ENCODE data around the gene GCNT2.

The GCNT2 gene

DNA sequence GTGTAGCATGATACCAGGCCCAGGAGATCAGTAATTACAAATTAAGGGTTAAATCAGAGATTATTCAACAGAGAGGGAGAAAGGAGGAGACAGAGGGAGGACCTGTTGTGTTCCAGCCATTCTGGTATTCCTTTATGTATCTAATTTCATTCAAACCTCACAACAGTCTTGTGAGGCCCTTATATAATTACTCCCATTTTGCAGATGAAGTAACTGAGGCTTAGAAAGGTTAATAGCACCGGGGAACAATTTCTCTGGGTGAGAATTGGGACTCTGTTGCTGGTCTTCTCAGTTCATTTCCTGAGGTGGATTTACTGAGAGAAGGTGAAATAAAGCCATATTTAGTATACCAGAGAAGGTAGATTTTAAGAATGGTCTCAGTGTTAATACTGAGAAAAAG, 106.6 kb downstream of the GCNT2 start:
- H3K9me3 ChIP-seq = no peaks in the 10 kb centered on the region
- H3K36me3 ChIP-seq = no peaks in the 10 kb centered on the region
- TF ChIP-seq, protein P1, sequence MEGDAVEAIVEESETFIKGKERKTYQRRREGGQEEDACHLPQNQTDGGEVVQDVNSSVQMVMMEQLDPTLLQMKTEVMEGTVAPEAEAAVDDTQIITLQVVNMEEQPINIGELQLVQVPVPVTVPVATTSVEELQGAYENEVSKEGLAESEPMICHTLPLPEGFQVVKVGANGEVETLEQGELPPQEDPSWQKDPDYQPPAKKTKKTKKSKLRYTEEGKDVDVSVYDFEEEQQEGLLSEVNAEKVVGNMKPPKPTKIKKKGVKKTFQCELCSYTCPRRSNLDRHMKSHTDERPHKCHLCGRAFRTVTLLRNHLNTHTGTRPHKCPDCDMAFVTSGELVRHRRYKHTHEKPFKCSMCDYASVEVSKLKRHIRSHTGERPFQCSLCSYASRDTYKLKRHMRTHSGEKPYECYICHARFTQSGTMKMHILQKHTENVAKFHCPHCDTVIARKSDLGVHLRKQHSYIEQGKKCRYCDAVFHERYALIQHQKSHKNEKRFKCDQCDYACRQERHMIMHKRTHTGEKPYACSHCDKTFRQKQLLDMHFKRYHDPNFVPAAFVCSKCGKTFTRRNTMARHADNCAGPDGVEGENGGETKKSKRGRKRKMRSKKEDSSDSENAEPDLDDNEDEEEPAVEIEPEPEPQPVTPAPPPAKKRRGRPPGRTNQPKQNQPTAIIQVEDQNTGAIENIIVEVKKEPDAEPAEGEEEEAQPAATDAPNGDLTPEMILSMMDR (IDR thresholded peaks at IDR 0.05; ENCODE audit: low read depth, low read length) = no peak
- no peaks in the 10 kb centered on the region for H3K27me3 ChIP-seq
- no peak overlapping the region for H3K4me3 ChIP-seq (ENCODE audit: low read depth, low read length)
- DNase-seq = no peak
- no peaks in the 10 kb centered on the region for H3K4me1 ChIP-seq

GRCh38 chr6:10630178-10630577, 109.0 kb downstream of the GCNT2 start:
- Histone ChIP-seq H3K36me3 (no peaks in the 10 kb centered on the region), H3K9me3 (no peaks in the 10 kb centered on the region), H3K4me3 (ENCODE audit: low read depth, low read length) (no peak overlapping the region), H3K4me1 (no peaks in the 10 kb centered on the region), H3K27me3 (no peaks in the 10 kb centered on the region)
- no peak for DNase-seq
- TF ChIP-seq, protein P1 (IDR thresholded peaks at IDR 0.05; ENCODE audit: low read depth, low read length) = no peak

GRCh38 chr6:10633216-10633615, 112.1 kb downstream of the GCNT2 start:
- H3K27me3 ChIP-seq = no peaks in the 10 kb centered on the region
- TF ChIP-seq, protein P1 (IDR thresholded peaks at IDR 0.05; ENCODE audit: low read depth, low read length) = no peak
- H3K9me3 ChIP-seq = no peaks in the 10 kb centered on the region
- DNase-seq = no peak
- no peaks in the 10 kb centered on the region for H3K4me1 ChIP-seq
- H3K4me3 ChIP-seq (ENCODE audit: low read depth, low read length) = no peak overlapping the region
- H3K36me3 ChIP-seq = no peaks in the 10 kb centered on the region

DNA sequence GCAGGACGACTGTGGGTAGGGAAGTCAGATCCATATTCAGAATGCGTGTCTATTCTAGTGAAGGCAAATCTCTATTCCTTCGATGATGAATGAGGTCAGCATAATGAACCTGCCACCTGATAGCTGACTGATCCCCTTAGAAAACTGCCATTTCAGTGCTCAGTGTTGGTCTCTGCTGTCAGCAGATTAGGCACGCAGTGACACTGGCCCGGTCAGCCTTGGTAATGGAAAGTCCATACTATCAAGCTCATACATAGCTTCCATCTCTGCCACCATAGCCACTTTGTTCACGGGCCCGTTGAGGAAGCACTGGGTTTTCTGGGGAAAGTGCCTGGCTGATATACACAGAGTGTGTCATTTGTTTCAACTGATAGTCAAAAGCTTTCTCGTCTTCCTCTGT, 119.3 kb downstream of the GCNT2 start:
- Histone ChIP-seq H3K27me3 (no peaks in the 10 kb centered on the region), H3K36me3 (no peaks in the 10 kb centered on the region), H3K4me3 (ENCODE audit: low read depth, low read length) (no peak overlapping the region), H3K9me3 (no peaks in the 10 kb centered on the region), H3K4me1 (no peaks in the 10 kb centered on the region)
- no peak for DNase-seq
- TF ChIP-seq, protein P1 (IDR thresholded peaks at IDR 0.05; ENCODE audit: low read depth, low read length) = no peak

DNA sequence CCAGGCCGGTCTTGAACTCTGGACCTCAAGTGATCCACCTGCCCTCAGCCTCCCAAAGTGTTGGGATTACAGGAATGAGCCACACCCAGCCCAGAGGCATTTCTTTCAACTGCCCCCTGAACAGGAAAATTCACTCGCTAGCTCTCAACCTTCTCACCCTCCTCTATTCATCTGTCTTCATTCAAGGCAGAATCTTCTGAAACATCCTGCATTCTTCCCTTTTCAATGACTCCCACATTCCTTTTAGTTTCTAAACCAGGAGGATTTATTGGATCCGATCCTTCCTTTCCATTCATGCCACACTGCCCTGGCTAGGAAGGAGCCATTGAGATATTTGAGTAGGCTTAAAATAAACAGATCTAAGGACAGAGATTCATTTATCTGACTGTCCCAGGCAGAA, 120.4 kb downstream of the GCNT2 start:
- no peaks in the 10 kb centered on the region for H3K27me3 ChIP-seq
- H3K36me3 ChIP-seq = no peaks in the 10 kb centered on the region
- DNase-seq = no peak
- no peaks in the 10 kb centered on the region for H3K9me3 ChIP-seq
- H3K4me1 ChIP-seq = no peaks in the 10 kb centered on the region
- TF ChIP-seq, protein P1 (IDR thresholded peaks at IDR 0.05; ENCODE audit: low read depth, low read length) = no peak
- H3K4me3 ChIP-seq (ENCODE audit: low read depth, low read length) = no peak overlapping the region

DNA sequence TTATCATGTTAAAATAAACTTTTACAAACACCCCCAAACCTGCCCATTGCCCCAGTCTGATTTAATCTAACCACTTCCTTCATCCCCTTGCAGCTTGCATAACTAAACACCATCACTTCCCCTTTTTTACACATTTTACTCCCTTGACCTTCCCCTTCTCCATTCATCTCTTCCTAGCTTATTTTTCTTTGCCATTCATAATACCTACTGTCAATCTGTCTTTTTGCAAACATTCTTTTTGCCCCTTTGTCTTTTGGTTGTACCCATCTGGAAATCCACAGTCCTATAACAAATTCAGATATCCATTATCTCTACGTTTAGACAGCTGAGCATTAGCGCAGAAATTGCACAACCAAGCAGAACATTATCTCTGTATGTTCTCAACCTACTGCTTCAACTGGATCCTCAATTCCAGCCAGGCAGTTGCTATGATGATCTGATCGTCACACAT, 122.1 kb downstream of the GCNT2 start:
- no peak for DNase-seq

More for the DNA sequence above, 122.1 kb downstream of the GCNT2 start:
- TF ChIP-seq, protein P1 (IDR thresholded peaks at IDR 0.05; ENCODE audit: low read depth, low read length) = no peak
- H3K9me3 ChIP-seq = no peaks in the 10 kb centered on the region
- no peaks in the 10 kb centered on the region for H3K4me1 ChIP-seq
- H3K36me3 ChIP-seq = no peaks in the 10 kb centered on the region
- no peak overlapping the region for H3K4me3 ChIP-seq (ENCODE audit: low read depth, low read length)
- H3K27me3 ChIP-seq = no peaks in the 10 kb centered on the region
